Activated naive CD4-positive, alpha-beta T cell treated with Interleukin-2 at 50 U/mL for 16 hours (primary cell): Measurements from ENCODE around the gene GUCY1A1.

ENCODE experiments used
- DNase-seq: peaks from one replicate; pipeline ENCODE4 v3.0.0-alpha.2; 2020

The GUCY1A1 gene

GRCh38 chr4:155742310-155743015, 75.8 kb downstream of the GUCY1A1 start:
- no peak for DNase-seq

GRCh38 chr4:155745984-155746383, 79.3 kb downstream of the GUCY1A1 start:
- no peak for DNase-seq

GRCh38 chr4:155748039-155748438, 81.4 kb downstream of the GUCY1A1 start:
- no peak for DNase-seq

GRCh38 chr4:155749041-155749440, 82.4 kb downstream of the GUCY1A1 start:
- no peak for DNase-seq

- no peak for DNase-seq
Observed at GRCh38 chr4:155751569-155751968, 84.9 kb downstream of the GUCY1A1 start.

- no peak for DNase-seq
Observed at GRCh38 chr4:155757745-155758265, 91.2 kb downstream of the GUCY1A1 start.

GRCh38 chr4:155758481-155759371, 92.1 kb downstream of the GUCY1A1 start, which contains the start of gene GUCY1B1:
Gene GUCY1B1 (plus strand): TSS chr4:155759021. CDS start chr4:155759141, 120 bp downstream.
- peak; percentile 55 for DNase-seq

GRCh38 chr4:155759372-155760252, 93.0 kb downstream of the GUCY1A1 start:
- no peak for DNase-seq

GRCh38 chr4:155761047-155761446, 94.4 kb downstream of the GUCY1A1 start:
- no peak for DNase-seq

GRCh38 chr4:155761916-155762315, 95.3 kb downstream of the GUCY1A1 start:
- no peak for DNase-seq

GRCh38 chr4:155762334-155762733, 95.7 kb downstream of the GUCY1A1 start:
- no peak for DNase-seq

- DNase-seq, result no peak
Observed at GRCh38 chr4:155763551-155763950, 96.9 kb downstream of the GUCY1A1 start.

- no peak for DNase-seq
Observed at GRCh38 chr4:155765149-155765548, 98.5 kb downstream of the GUCY1A1 start.

- no peak for DNase-seq
Observed at GRCh38 chr4:155766622-155767021, 100.0 kb downstream of the GUCY1A1 start.

- no peak for DNase-seq
Observed at GRCh38 chr4:155768370-155768769, 101.7 kb downstream of the GUCY1A1 start.

- DNase-seq, result no peak
Observed at GRCh38 chr4:155769090-155769489, 102.4 kb downstream of the GUCY1A1 start.

GRCh38 chr4:155772459-155773195, 106.0 kb downstream of the GUCY1A1 start:
- no peak for DNase-seq

- no peak for DNase-seq
Observed at GRCh38 chr4:155773196-155773800, 106.7 kb downstream of the GUCY1A1 start.

- DNase-seq, result no peak
Observed at GRCh38 chr4:155774033-155774432, 107.4 kb downstream of the GUCY1A1 start.

GRCh38 chr4:155777971-155778735, 111.5 kb downstream of the GUCY1A1 start:
- DNase-seq, result no peak

- DNase-seq, result no peak
Observed at GRCh38 chr4:155780775-155781174, 114.1 kb downstream of the GUCY1A1 start.
